Common myeloid progenitor, CD34-positive (primary cell): ENCODE measurements around the gene GAST. TPM values are rescaled to one million over a fixed set of nuclear protein-coding genes. Genes with fewer than 3 reads are reported as not detected.

Experiments
- CTCF ChIA-PET: fragments of 350-600 bp; sonication (Branson Sonifier 250); formaldehyde crosslinking; loops from one replicate; lab custom pipeline; 2021; ENCODE audit warnings: antibody characterized with exemption; lab: Charles Lee
- POLR2A ChIA-PET: fragments of 350-600 bp; sonication (Branson Sonifier 250); formaldehyde crosslinking; loops from one replicate; lab custom pipeline; 2021; ENCODE audit warnings: antibody characterized with exemption; lab: Charles Lee
- DNase-seq, 3 donors: peaks; one replicate each; pipeline versions ENCODE4 v3.0.0 to v3.0.0-alpha.2; 2013
- H3K27ac ChIP-seq, 2 experiments: 1 replicate in 1 of 2; 2 replicates in 1 of 2; pipeline ENCODE4 v1.7.0; 2013; ENCODE audit warnings: inconsistent platforms in 2 of 2, low read length in 2 of 2, mild to moderate bottlenecking in 2 of 2, low read depth in 1 of 2, moderate library complexity in 1 of 2; ENCODE audit not compliant: severe bottlenecking in 2 of 2, insufficient read depth in 1 of 2, poor library complexity in 1 of 2
- H3K27me3 ChIP-seq, 5 experiments: replicated peaks in 2 of 5; 1 replicate in 3 of 5; 2 replicates in 2 of 5; pipeline versions ENCODE4 v1.6.1 to v1.7.0; 2013; ENCODE audit warnings: low read length in 4 of 5, mild to moderate bottlenecking in 2 of 5, moderate library complexity in 2 of 5, inconsistent platforms in 1 of 5; ENCODE audit not compliant: insufficient read depth in 5 of 5, control insufficient read depth in 4 of 5
- H3K36me3 ChIP-seq, 4 experiments: 1 replicate in 2 of 4; 2 replicates in 2 of 4; pipeline versions ENCODE4 v1.6.1 to v1.7.0; 2013; ENCODE audit warnings: low read length in 3 of 4, control low read depth in 1 of 4, mild to moderate bottlenecking in 1 of 4; ENCODE audit not compliant: control insufficient read depth in 4 of 4, insufficient read depth in 4 of 4
- H3K4me1 ChIP-seq, 4 experiments: 1 replicate in 3 of 4; 2 replicates in 1 of 4; pipeline versions ENCODE4 v1.6.1 to v1.7.1; 2013; ENCODE audit warnings: low read length in 3 of 4, mild to moderate bottlenecking in 3 of 4, control low read depth in 1 of 4, inconsistent platforms in 1 of 4, moderate library complexity in 1 of 4; ENCODE audit not compliant: control insufficient read depth in 4 of 4, insufficient read depth in 4 of 4; ENCODE audit errors: control extremely low read depth in 1 of 4
- H3K4me3 ChIP-seq, 7 experiments: 1 replicate in 4 of 7; 2 replicates in 3 of 7; pipeline versions ENCODE4 v1.5.1 to v1.7.0; 2013; ENCODE audit warnings: mild to moderate bottlenecking in 7 of 7, low read length in 6 of 7, moderate library complexity in 6 of 7, inconsistent platforms in 2 of 7, low read depth in 2 of 7, control low read depth in 1 of 7; ENCODE audit not compliant: insufficient read depth in 4 of 7, control insufficient read depth in 1 of 7; ENCODE audit errors: extremely low read depth in 1 of 7
- H3K9me3 ChIP-seq, 5 experiments: 1 replicate in 4 of 5; 2 replicates in 1 of 5; pipeline versions ENCODE4 v1.6.1 to v1.7.1; 2013; ENCODE audit warnings: low read length in 4 of 5, mild to moderate bottlenecking in 2 of 5, inconsistent platforms in 1 of 5, low read depth in 1 of 5, moderate library complexity in 1 of 5; ENCODE audit not compliant: control insufficient read depth in 4 of 5, insufficient read depth in 2 of 5; ENCODE audit errors: control extremely low read depth in 1 of 5
- WGBS: methylation state at CpG from one replicate; pipeline ENCODE4 v1.1.5; 2013; ENCODE audit not compliant: insufficient coverage; 5-methylcytosine and 5-hydroxymethylcytosine counted together
- polyA plus RNA-seq: library from polyadenylated mRNA; unstranded; fragments of 120-200 nt; gene quantifications from one replicate; pipeline ENCODE4 v1.2.1, GENCODE V29; 2013

The GAST gene, protein sequence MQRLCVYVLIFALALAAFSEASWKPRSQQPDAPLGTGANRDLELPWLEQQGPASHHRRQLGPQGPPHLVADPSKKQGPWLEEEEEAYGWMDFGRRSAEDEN
- polyA plus RNA-seq = not detected

DNA sequence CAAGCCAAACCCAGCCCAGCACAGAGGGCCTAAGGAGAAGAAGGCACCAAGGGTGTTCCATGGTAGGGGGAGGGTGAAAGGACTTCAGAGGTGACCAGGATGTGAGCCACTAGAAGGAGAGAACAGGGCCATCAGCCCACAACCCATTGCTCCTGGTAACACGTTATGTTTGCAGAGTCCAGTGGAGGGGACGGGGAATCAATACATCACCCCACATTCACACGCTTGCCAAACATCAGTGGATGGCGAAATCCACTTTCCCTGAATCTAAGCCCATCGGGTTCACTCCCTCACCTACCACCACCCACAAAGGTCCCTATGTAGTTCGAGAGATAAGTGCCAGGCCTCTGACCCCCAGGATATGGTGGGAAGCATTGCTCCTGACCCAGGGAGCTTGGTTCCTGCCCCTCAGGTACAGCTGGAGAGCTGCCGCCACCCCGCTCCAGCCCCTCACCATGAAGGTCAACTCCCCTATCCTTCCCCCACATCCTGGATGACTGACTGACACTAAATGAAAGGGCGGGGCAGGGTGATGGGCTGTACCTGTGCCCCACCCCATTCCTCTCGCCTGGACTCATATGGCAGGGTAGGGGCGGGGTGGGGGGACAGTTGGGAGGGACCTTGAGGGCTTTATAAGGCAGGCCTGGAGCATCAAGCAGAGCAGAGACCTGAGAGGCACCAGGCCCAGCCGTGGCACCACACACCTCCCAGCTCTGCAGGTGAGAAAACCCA lies at the start of gene GAST:
Gene GAST (plus strand): TSS at position 663 of the 732 bp plus-strand sequence. CDS start 3,106 bp downstream, outside the sequence.
- whole genome bisulfite sequencing = 98% methylated on average over 8 of the region's 12 CpGs
- Histone ChIP-seq H3K9me3 (no peaks in the 10 kb centered on the region), H3K4me1 (peaks cover 0 to 5% (median 0%) of the 10 kb centered on the region in 4 experiments), H3K4me3 (no peak within 1 kb of the TSS), H3K27ac (no peak within 1 kb of the TSS), H3K36me3 (no peaks in the 10 kb centered on the region), H3K27me3 (no peaks in the 10 kb centered on the region)
- ChIA-PET POLR2A (no interaction called here), CTCF (no interaction called here)
- DNase-seq = no peak

DNA sequence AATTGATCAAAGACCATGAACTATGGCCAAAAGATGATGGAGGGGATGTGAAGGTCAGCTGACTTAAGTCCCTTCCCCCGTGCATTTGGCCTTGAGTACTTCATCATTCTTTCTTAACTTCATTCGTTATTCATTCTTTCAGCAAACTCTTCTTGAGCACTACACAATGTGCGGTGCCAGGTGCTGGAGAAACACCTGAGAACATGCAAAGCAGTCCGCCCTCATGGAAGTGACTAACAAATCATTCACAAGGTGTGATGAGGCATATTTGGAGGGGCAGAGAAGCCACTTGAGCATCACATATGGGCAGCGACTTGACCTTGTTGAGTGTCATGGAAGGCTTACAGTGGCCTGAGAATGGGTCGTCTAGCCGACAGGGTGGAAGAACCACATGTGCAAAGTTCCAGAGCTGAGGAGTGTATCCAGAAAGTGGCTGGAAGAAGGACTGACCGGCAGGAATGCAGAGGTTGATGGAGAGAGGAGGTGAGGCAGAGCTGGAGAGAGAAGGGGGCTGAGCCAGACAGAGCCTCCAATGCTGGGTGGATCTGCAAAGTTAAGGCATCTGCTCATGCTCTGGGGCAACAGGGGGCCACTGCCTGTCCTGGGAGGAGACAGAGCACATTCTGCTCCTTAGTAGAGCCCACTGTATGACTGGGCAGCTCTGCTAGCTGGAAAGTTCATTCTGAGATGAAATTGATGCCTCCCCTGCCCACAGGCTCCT lies 48.5 kb upstream of the GAST start:
- ChIA-PET CTCF (interaction anchor here (0.6 to 12.2 kb wide), 24 partner anchors 13 to 861 kb away, joined by 3 to 239 read pairs (median 4); partner anchors contain the start of gene KRT20), POLR2A (no interaction called here)
- Histone ChIP-seq H3K4me1 (peaks cover 0 to 38% (median 30%) of the 10 kb centered on the region in 4 experiments), H3K9me3 (no peaks in the 10 kb centered on the region), H3K4me3 (no peak overlapping the region), H3K27ac (no peak overlapping the region), H3K27me3 (no peaks in the 10 kb centered on the region), H3K36me3 (no peaks in the 10 kb centered on the region)
- 90% methylated on average over 8 of the region's 8 CpGs for WGBS
- DNase-seq = no peak

DNA sequence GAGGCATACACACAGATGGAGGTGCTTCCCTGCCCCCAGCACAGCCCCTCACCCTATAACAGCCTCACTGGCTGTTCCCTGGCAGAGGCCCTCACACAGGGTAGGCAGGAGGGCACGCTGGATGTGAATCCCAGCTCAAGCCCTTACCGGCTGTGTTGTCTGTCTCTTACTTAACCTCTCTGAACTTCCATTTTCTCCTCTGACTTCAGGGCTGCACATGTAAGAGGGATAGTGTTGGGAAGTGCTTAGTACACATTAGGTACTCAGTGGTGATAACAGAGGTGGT lies 48.0 kb upstream of the GAST start:
- ChIA-PET CTCF (interaction anchor here (0.6 to 12.2 kb wide), 13 partner anchors 13 to 857 kb away, joined by 3 to 239 read pairs (median 7); partner anchors contain the start of gene KRT20), POLR2A (no interaction called here)
- H3K4me1 ChIP-seq = peaks cover 0 to 35% (median 30%) of the 10 kb centered on the region in 4 experiments
- no CpG with 5 or more reads among the region's 2 CpGs for WGBS
- no peak for DNase-seq
- H3K9me3 ChIP-seq = no peaks in the 10 kb centered on the region
- H3K27me3 ChIP-seq = no peaks in the 10 kb centered on the region
- H3K36me3 ChIP-seq = no peaks in the 10 kb centered on the region
- no peak overlapping the region for H3K4me3 ChIP-seq
- no peak overlapping the region for H3K27ac ChIP-seq

DNA sequence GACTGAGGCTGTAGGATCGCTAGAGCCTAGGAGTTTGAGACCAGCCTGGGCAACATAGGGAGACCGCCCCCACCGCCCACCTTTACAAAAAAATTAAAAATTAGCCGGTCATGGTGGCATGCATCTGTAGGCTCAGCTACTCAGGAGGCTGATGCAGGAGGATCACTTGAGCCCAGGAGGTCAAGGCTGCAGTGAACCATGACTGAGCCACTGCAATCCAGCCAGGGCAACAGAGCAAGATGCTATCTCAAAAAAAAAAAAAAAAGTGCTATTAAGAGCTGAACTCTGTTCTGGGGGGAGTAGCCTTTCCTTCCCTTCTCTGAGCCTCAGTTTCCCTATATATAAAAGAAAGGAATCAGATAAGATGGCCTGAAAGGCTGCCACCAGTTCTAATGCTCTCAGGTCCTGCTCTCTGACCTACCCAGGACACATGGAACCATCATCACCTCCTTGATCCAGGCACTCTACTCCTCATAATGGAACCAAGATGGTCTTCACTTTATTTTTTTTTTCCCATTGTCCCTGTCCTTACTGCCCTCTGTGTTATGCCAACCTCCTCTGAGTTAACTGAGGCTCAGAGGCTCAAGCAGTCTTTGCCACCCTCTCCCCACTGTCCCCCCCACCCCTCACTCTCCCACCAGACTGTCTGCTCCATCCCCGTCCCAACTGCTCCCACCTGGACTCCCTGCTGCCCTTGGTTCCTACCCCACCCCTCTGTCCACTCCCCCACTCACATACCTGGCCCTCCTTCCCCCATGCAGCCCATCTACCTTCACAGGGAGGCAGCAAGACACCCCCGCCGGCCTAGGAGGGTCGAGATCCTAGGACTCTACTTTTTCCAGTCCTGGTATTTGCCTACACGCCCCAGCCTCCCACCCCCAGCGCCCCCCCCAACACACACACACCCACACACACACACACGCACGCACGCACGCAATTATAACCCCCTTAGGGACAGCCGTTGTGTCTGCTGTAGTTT lies 47.3 kb upstream of the GAST start:
- Histone ChIP-seq H3K4me3 (peak overlapping the region in 4 of 7 experiments; percentile 35 to 80 (median 67)), H3K36me3 (no peaks in the 10 kb centered on the region), H3K27me3 (no peaks in the 10 kb centered on the region), H3K4me1 (peaks cover 0 to 37% (median 30%) of the 10 kb centered on the region in 4 experiments), H3K9me3 (no peaks in the 10 kb centered on the region), H3K27ac (no peak overlapping the region)
- WGBS = 75% methylated on average over 4 of the region's 15 CpGs
- ChIA-PET POLR2A (interaction anchor here (1.2 to 5.0 kb wide), 2 partner anchors 16 to 24 kb away, joined by 4 to 30 read pairs; partner anchors contain the start of gene EIF1), CTCF (interaction anchor here (0.7 to 12.2 kb wide), 16 partner anchors 13 to 857 kb away, joined by 3 to 239 read pairs (median 4); partner anchors contain the start of gene EIF1)
- DNase-seq = no peak

DNA sequence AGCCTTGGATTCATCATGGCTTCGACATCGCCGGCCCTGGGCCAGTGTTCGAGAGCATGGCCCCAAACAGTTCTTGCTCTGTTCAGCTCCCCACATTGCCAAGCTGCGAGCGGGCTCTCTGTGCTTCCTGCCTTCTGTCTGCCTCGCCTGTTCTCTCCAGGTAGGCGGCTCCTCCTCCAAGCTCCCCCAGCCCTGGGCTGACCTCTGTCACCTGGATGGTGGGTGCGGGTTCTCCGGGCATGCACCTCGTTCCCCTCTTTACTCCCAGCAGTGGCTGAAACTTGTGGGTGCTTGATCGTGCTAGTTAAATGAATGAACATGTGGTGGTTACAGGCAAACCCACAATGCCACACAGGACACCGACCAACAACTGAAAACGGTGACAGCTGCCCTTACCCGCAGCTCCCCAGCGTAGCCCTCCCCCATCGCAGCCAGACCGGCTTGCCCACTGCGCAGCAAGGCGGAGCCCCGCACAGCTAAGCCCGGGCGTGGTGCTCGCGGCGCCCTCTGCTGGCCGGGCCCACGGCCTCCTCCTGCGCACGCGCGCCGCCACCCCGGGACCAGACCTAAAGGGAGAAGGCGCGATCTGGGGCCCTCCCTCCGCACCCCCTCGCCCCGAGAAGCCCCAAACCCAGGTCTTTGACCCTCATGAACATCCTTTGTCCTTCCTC lies 46.4 kb upstream of the GAST start:
- H3K27ac ChIP-seq = peak overlapping the region; percentile 50 to 78
- peaks cover 0 to 37% (median 30%) of the 10 kb centered on the region in 4 experiments for H3K4me1 ChIP-seq
- H3K4me3 ChIP-seq = peak overlapping the region in 6 of 7 experiments; percentile 35 to 80 (median 60)
- ChIA-PET CTCF (interaction anchor here (0.7 to 12.2 kb wide), 12 partner anchors 10 to 858 kb away, joined by 3 to 239 read pairs (median 4); partner anchors contain the start of gene EIF1), POLR2A (interaction anchor here (0.5 to 5.0 kb wide), 3 partner anchors 17 to 1521 kb away, joined by 4 to 30 read pairs (median 4); partner anchors contain the start of gene EIF1)
- peak; percentile 85 to 89 (median 88) for DNase-seq
- WGBS = 5% methylated on average over 12 of the region's 39 CpGs
- H3K27me3 ChIP-seq = no peaks in the 10 kb centered on the region
- no peaks in the 10 kb centered on the region for H3K36me3 ChIP-seq
- no peaks in the 10 kb centered on the region for H3K9me3 ChIP-seq

DNA sequence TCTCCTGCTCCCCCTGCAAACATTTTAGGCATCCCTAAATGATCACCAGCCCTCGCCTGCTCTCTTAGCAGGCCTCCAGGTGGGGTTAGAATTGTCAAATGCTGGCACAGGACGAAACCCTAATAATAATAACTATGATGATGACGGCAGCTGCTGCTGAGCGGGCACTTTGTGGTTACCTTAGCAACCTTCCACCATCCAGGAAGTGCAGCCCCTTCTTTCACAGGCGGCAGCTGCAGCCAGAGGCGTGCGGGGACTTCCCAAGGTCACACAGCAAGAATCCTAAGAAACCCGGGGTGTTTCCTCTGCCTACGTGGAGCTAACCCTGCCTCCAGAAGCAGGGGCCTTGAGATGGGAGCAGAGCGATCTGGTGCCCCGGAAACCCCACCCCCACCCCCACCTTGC lies 45.9 kb upstream of the GAST start:
- 0% methylated on average over 5 of the region's 11 CpGs for whole genome bisulfite sequencing
- no peaks in the 10 kb centered on the region for H3K27me3 ChIP-seq
- peak overlapping the region in 6 of 7 experiments; percentile 35 to 80 (median 60) for H3K4me3 ChIP-seq
- no peaks in the 10 kb centered on the region for H3K36me3 ChIP-seq
- no peaks in the 10 kb centered on the region for H3K9me3 ChIP-seq
- peak overlapping the region; percentile 50 to 78 for H3K27ac ChIP-seq
- peak; percentile 60 to 84 (median 83) for DNase-seq
- H3K4me1 ChIP-seq = peaks cover 0 to 37% (median 30%) of the 10 kb centered on the region in 4 experiments
- ChIA-PET CTCF (interaction anchor here (0.7 to 12.2 kb wide), 9 partner anchors 9 to 859 kb away, joined by 3 to 239 read pairs (median 11); no protein-coding TSS in a partner anchor), POLR2A (interaction anchor here (0.5 to 5.0 kb wide), 3 partner anchors 18 to 1522 kb away, joined by 4 to 30 read pairs (median 4); partner anchors contain the start of gene EIF1)
